ENCODE data around the gene FBXL4.
A peak's percentile ranks its signal among the peaks of the same experiment; 100 is the strongest.

Gene FBXL4

DNA sequence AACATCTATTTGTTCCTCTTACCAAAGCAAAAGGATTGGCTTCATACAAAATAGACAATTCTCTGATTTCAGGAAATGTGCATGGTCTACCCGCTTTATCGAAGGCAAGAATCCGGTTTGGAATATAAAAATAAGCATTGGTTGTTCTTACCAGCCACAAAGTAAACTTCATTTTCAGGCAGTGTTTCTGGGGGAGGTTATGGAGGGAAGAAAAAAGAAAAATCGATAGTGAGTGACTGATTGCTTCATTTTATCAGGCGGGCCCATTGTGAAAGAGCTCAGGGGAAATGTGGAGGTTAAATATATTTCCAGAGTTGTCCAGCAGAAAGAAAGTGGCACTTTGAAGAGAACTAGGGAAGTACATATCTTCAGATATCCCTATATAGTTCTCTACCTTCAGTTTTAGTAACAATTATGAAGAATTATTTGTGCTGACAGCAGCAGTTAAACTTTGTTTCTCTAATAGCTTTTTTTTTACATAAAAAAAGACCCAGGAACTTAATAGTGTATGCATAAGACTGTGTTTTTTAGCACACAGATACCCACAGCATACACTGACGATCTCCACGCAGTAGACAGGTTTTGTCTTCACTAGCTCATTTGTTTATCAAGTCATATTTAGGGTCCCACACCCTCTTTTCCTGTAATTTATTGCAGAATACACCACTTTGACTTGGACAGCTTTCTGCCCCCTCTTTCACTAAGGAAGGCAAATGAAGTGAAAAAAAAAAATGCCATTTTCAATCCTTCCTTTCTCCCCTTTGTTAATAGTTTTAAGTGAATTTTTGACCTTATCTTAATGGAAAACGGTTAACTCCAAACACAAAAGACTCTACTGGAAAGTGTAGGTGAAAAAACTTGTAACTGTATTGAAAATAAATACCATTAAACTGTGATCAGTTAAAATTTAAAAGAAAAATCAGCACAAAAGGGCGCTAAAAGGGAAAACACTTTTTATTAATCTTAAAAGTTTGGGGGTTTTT, 110.5 kb downstream of the FBXL4 start:
- DNase-seq, result no peak

DNA sequence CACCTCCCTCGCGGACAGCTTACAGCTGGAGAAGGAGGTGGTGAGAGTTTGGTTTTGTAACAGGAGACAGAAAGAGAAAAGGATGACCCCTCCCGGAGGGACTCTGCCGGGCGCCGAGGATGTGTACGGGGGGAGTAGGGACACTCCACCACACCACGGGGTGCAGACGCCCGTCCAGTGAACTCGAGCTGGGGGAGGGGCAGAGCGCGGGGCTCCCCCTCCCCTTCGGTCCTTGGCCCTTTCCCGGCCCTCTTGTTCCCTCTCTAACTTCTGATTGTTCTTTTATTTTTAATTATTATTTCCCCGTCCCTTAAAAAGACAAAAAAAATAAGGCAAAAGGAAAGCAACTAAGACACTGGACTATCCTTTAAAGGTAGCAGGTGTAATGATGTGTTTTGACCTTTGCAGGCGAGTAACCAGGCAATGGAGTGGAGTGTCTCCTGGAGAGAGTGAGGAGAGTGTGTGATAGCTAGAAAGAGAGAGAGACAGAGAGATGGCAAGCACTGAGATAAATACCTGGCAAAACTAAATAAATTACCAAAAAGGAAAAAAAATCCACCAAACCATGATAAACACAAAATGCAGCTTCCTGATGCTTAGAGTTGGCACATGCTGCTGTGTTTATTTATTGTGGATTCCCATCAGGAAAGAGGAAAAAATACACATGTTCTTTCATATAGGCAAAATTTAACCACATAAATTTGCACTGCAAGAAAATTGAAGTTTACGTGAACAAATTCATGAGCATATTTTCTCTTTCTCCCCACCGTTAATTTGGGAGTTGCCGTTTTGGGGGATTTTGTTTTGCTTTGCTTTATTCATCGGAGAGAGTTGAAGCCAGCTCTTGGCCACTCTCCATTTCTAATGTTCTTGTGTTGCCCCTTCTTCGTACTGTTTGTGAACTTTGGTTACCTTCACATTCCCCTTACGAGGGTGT, 111.5 kb downstream of the FBXL4 start:
- DNase-seq, result no peak

DNA sequence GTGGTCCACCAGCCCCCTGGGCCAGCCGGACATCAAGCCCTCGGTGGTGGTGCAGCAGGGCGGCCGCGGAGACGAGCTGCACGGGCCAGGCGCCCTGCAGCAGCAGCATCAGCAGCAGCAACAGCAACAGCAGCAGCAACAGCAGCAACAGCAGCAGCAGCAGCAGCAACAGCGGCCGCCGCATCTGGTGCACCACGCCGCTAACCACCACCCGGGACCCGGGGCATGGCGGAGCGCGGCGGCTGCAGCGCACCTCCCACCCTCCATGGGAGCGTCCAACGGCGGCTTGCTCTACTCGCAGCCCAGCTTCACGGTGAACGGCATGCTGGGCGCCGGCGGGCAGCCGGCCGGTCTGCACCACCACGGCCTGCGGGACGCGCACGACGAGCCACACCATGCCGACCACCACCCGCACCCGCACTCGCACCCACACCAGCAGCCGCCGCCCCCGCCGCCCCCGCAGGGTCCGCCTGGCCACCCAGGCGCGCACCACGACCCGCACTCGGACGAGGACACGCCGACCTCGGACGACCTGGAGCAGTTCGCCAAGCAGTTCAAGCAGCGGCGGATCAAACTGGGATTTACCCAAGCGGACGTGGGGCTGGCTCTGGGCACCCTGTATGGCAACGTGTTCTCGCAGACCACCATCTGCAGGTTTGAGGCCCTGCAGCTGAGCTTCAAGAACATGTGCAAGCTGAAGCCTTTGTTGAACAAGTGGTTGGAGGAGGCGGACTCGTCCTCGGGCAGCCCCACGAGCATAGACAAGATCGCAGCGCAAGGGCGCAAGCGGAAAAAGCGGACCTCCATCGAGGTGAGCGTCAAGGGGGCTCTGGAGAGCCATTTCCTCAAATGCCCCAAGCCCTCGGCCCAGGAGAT, 112.4 kb downstream of the FBXL4 start:
- no peak for DNase-seq

DNA sequence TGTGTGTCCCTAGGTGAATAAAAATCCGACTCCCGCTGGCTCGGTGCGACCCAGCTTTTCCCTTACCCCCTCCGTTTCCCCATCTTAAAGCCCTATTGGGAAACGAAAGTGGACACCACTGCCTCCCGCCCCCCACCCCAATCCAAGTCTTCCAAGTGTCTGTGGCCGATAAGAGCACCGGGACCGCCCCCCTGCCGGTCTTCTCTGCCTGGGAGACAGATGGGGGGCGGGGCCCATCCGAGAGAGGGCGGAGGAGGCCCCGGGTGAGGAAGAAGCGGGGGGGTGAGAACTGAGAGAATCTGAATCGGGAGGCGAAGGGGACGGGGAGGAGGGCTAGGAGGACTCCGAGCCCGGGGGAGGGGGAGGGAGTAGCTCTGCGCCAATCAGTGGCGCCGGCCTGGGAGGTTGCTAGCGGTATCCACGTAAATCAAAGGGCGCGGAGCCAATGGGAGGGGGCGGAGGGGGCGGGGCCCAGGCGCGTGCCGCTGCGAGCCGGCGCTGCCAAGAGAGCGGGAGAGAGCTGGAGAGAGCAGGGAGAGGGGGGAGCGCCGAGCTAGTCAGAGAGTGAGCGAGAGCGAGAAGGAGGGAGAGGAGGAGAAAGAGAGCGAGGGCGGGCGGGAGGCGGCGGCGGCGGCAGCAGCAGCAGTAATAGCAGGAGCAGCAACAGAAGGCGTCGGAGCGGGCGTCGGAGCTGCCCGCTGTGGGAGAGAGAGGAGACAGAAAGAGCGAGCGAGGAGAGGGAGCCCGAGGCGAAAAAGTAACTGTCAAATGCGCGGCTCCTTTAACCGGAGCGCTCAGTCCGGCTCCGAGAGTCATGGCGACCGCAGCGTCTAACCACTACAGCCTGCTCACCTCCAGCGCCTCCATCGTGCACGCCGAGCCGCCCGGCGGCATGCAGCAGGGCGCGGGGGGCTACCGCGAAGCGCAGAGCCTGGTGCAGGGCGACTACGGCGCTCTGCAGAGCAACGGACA, 113.4 kb downstream of the FBXL4 start, which contains the start of gene POU3F2:
Gene POU3F2, plus strand, starts transcription at position 515 of the 972 bp plus-strand sequence. Its CDS starts 300 bp downstream, at position 815.
- DNase-seq, result peak; percentile 70 to 73

DNA sequence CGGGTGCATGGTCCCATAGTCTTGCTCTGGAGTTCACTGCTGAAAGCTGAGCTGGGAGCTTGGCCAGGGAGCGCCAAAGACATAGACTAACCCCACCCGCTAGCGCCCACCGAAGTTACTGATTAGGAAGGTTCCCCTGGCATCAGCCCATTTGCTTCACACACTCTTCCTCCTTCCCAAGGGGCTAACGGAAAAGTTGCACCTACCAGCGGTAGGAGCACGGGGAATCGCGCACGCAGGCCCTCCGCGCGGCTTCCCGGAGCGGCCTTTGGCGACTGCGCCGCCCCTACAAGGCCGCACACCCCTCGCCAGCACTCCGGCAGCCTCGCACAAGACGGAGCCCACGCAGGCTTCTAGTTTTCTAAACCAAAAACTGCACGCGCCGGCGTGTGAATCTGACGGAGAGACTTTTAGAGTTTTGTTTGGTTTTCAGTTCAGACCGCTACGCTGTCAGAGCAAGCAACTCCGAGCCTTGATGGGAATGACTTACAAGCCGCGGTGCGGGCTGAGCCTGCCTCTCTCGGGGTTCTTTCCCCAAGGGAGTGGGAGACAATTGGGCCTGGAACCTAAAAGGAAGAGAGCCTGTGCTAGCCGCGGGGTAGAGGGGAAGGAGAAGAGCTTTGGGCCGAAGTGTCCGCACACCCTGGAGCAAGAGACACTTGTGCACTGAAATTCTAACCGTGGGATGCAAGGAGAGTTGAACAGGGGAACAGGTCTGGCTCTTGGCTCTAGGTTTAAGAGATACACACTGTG, 114.3 kb downstream of the FBXL4 start:
- DNase-seq, result peak in 1 of 2 donors; percentile 35

DNA sequence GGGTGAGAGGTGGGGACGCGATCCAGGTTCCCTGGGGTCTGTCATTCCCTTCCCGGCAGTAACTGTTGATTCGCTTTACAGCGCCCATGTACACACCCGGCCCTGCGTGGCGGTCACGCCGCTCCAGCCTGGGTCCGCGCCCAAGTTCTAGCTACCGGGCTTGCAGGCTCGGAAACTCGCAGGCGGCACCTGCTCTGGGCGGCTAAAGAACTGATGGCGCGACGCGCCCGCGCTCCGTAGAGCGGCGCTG, 114.8 kb downstream of the FBXL4 start:
- DNase-seq, result peak in 1 of 2 donors; percentile 42

DNA sequence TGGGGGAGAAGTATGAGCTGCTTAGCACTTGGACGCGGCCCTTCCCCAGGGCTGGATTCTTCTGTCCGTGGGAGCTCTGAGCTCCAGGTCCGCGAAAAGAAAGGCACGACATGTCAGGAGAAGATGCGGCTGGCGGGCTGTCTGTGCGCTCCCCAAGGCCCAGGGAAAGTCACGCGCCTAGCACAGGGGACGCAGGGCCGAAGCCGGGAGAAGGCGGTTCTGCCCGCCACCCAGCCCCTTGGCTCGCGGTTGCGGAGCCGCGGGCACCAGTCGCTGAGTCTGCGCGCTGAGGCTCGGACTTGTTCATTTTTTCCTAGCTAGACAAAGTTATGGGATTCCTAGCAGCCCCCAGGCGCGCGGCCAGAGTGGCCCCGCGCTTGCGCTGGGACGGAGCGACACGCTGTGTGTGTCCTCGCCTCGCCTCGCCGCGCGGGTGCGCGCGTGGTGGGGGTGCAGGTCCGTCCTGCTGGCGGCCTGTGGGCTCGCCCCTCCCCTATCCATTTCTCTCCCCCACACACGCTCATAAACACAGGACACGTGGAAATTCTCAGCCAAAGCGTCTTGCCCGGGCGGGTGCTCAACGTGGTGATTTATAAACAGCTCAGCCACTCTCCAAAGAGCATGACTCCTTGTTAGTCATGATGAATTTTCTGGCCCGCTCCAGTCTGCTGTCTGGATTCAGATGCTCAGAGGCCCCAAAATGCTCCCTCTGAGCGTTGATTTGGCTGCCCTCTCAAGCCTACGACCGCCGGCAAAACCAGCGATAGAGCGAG, 115.3 kb downstream of the FBXL4 start:
- DNase-seq, result no peak

DNA sequence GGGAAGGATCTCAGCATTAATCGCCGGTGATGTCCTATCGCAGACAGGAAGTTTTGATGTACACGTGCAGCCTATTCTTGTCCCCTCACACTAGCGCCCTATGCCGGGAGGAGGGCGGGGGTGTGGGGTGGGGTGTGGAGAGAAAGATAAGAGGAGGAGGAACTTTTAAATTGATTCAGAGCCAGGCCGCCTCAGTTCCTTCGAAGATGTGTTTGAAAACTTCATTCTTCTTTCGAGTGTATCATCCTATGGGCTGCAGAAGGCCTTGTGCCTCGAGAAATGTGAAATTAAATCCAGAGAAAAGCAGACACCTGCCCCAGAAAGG, 115.8 kb downstream of the FBXL4 start:
- no peak for DNase-seq

DNA sequence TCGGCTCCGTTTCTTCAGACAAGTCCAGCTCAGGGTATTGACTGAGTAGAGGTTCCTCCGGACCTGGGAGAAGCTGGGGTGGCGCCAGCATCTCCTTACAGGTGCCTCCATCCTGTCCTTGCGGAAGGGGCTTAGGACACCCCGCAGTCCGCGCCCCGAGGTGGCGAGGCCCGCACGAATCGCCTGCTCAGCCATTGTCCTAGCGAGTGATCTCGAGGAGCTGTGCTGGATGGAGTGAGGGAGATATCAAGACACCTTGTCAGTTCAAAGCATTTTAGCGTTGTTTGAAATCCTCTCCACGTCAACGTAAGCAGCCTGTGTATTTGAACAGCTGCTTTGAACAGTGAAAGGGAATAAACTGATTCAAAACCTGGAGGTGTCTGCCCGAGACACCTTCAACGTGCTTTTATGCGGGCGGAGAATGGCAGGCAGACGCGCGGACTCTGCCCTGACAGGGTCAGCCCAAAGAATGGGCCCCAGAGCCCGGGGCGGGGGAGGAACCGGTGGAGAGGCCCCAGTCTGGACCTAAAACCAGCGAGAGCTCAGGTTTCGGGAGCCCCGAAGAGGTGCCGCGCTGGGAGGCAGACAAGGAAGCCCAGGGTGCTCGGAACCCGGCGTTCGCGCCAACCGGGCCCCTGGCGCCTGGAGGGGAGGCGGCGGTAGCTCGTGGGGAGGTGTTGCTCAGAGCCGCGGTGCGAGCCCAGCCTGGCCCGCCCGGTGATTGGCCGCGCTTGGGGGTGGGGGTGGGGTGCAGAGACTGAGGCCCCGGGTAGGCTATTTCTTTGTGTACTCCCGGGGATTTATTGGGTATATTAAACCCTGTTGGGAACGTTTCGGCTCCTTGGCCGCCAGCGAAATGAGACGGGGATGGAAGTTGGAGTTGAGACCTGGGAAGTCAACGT, 116.4 kb downstream of the FBXL4 start:
- DNase-seq, result no peak

DNA sequence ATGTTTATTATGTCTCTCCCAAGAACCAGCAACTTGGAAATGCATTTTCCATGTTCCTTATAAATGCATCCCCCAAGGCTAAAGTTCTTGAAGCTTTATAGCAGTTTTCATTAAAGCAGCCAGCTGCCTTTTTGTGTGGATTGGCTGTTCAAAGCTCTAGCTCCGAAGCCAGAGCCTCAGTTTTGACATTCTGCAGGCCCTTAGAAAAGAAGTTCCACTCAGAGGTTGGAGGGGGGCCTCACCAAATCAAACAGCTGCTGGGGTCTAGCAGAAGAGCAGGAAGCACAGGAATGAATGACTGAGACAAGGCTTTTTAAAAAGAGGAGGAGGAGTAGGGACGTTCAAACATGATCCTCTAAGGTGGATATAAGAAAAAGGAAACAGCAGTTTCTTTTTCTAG, 117.6 kb downstream of the FBXL4 start:
- DNase-seq, result no peak

DNA sequence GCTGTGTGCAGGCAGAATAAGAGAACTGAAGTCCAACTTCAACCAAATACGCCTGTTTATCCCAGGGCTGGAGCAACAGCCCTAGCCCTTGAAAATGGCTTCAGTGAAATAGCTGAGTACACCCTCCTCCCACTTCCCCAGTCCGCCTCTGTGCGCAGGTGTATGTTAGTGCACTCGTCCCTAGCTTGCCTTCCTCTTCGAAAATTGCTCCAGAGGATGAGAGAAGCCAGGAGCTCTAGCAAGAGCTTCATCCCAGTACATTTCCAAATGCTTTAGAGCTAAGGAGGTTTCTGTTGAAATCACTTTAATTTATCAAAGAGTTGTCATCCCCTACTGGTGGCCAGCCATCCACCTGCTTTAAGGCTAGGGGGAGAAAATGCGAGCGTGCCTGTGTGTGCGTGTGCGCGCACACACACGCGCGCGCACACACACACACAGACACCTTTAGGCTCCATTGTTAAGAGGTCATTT, 118.8 kb downstream of the FBXL4 start:
- no peak for DNase-seq

DNA sequence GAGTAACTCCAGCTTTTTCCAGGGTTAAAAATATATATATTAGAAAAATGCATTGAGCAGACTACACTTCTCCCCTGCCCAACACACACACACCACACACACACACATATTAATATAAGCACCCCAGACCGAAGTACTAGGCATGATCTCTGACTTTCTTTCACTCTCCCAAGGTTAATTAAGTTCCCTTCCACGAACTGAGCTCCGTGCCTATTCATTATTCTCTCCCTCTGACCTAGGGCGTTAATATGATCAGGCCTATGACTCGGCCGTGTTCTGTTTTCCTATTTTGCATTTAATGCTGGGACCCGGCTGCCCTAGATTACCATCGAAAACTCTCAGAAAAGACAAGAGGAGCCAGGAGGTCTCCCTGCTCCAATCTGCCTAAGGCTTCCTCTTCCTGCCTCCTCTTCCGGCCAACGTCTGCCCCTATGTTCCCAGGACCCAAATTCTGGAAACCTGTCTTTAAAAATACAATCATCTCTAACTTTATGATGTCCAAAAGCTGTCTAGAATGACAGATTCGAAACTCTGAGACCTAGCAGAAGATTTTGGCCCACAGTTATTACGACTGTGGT, 119.4 kb downstream of the FBXL4 start:
- DNase-seq, result no peak

DNA sequence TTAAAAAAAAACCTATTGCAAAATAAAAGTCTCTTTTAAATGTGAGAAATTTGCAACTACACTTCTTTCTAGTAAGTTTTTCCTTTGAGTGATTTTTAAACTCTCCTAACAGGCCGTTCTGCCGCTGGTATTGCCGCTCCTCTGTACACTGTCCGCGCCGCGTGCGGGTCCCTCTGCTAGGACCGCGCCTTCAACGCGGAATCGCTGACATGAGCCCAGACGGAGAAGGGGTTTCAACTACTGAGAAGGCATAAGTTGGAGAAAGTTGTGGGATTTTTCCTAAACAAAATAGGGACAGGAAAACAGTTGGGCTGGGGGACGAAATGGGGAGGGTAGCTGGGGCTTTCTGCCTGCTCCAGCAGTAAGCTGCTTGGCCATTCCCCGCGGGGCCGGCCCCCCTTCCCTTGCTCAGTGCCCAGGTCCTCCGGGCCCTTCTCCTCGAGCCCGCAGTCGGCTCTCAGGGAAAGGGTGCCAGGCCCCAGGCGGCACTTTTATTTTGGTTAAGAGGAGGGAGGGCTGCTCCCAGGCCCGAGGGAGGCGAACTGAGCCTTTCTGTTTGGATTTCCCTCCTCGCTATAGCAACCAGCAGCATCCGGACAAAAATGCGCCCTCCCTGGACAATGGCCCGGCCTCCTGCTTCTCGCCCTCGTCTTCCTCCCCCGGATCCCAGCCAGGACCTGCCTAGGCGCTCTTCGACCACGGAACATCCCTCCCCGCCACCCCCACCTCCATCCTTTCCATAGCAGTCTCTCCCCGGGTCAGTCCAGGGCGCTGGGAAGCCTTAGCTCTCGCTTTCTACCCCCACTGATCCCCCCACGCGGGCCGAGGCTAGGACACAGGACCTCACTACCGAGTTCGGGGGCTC, 120.2 kb downstream of the FBXL4 start:
- no peak for DNase-seq

DNA sequence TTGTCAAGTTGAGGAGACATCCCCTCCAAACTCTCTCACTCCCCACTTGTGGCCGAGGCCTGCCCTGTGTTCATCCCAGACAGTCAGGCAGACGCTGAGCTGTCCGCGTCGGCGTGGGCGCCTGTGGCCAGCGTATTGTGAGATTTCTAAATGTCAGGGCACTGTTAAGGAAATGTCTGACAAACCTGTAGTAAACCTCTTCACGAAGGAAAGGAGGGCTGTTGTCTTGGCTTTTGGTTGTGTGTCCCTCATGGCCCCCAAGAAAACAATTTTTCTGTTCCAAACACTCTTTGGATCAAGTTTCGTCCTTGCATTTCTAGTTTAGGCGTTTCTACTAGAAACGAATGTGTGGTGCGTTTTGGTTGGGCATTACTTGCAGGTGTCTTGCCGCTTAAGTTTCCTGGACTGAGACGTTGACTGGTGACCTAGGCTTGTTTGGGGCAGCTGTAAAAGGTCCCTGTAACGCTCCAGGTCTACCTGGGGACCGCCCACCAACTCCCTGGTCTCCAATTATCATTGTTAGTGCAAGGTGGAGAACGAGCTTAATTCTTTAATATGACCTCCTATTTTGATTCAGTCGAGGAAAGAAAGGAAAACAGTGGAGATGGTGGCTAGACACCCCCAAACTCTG, 122.0 kb downstream of the FBXL4 start:
- DNase-seq, result no peak

DNA sequence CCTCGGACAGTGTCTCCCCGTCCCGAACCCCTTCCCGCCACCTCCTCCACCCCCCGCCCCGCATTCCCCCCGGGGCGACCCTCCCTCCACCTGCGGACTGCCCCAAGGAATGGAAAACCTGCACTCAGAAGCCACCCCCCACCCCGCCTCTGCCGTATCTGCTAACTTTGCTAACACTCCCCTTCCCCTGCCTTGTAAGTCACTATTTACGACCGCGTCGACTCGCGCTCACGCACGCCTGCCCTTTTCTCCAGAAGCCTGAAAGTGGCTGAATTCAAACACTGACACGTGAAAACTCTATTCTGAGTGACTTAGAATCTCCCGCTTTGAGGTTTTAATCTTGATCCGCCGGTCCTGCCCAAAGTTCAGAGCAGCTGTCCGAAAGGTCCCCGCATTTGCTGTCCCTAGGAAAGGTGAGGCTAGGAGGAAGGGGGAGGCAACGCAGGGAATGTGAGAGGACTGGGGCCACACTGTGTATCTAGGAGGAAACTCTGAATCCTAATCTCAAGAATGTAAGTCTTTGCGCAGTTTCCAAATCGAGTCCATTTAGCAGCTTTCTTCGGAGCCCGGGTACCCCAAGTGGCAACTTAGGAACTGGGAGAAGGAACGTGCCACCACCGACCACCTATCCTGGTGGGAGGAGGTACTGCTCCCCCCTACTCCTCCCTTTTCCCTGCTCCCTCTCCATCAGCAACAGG, 122.7 kb downstream of the FBXL4 start:
- DNase-seq, result no peak

Measured in stimulated activated CD4-positive, alpha-beta T cell treated with anti-CD3 and anti-CD28 coated beads, Interleukin-2, amount 100 ng/mL, for 24 hours (primary cell).